Measurements from ENCODE around the gene TELO2. TPM values are rescaled to one million over a fixed set of nuclear protein-coding genes. Genes with fewer than 3 reads are reported as not detected.

The TELO2 gene
- total and polyA plus RNA-seq, 4 donors = 24.4 to 64.2 (median 42.8) TPM

- no peaks in the 10 kb centered on the region for H3K27me3 ChIP-seq (ENCODE audit: control insufficient read depth in 3 of 3, insufficient read depth in 3 of 3, low read length in 2 of 3)
- H3K9ac ChIP-seq (ENCODE audit: insufficient read depth in 1 of 2, low read length in 2 of 2) = no peak overlapping the region
- H3K36me3 ChIP-seq (ENCODE audit: control insufficient read depth in 4 of 4, insufficient read depth in 4 of 4, low read length in 4 of 4) = peaks cover 7 to 51% (median 22%) of the 10 kb centered on the region in 4 donors
- no peak for DNase-seq
- 94 to 96% methylated on average over 25 of the region's 25 CpGs for WGBS, 2 donors
- peaks cover 0 to 18% (median 5%) of the 10 kb centered on the region in 5 donors for H3K4me1 ChIP-seq (ENCODE audit: control insufficient read depth in 5 of 5, insufficient read depth in 5 of 5, low read length in 5 of 5)
- TF ChIP-seq CTCF (IDR thresholded peaks at IDR 0.05; ENCODE audit: control extremely low read depth, extremely low read depth) = no peak
- ATAC-seq (ENCODE audit: insufficient read depth, low FRiP score) = no peak
- no peak overlapping the region for H3K4me3 ChIP-seq
- H3K9me3 ChIP-seq (ENCODE audit: control insufficient read depth in 4 of 4, insufficient read depth in 3 of 4, low read length in 3 of 4) = no peaks in the 10 kb centered on the region
- H3K27ac ChIP-seq (ENCODE audit: low read depth in 1 of 2, low read length in 1 of 2) = no peak overlapping the region
Observed at GRCh38 chr16:1496464-1496863, 3.3 kb downstream of the TELO2 start.

- ATAC-seq (ENCODE audit: insufficient read depth, low FRiP score) = no peak
- WGBS, 2 donors = 91 to 92% methylated on average over 21 of the region's 21 CpGs
- DNase-seq = no peak
- no peaks in the 10 kb centered on the region for H3K9me3 ChIP-seq (ENCODE audit: control insufficient read depth in 4 of 4, insufficient read depth in 3 of 4, low read length in 3 of 4)
- H3K27ac ChIP-seq (ENCODE audit: low read depth in 1 of 2, low read length in 1 of 2) = no peak overlapping the region
- H3K27me3 ChIP-seq (ENCODE audit: control insufficient read depth in 3 of 3, insufficient read depth in 3 of 3, low read length in 2 of 3) = no peaks in the 10 kb centered on the region
- H3K4me1 ChIP-seq (ENCODE audit: control insufficient read depth in 5 of 5, insufficient read depth in 5 of 5, low read length in 5 of 5) = peaks cover 0 to 18% (median 5%) of the 10 kb centered on the region in 5 donors
- H3K4me3 ChIP-seq = no peak overlapping the region
- no peak overlapping the region for H3K9ac ChIP-seq (ENCODE audit: insufficient read depth in 1 of 2, low read length in 2 of 2)
- H3K36me3 ChIP-seq (ENCODE audit: control insufficient read depth in 4 of 4, insufficient read depth in 4 of 4, low read length in 4 of 4) = peaks cover 11 to 58% (median 22%) of the 10 kb centered on the region in 4 donors
- no peak for TF ChIP-seq CTCF (IDR thresholded peaks at IDR 0.05; ENCODE audit: control extremely low read depth, extremely low read depth)
Observed at GRCh38 chr16:1497014-1497598, 3.9 kb downstream of the TELO2 start.

- H3K9ac ChIP-seq (ENCODE audit: insufficient read depth in 1 of 2, low read length in 2 of 2) = no peak overlapping the region
- H3K4me1 ChIP-seq (ENCODE audit: control insufficient read depth in 5 of 5, insufficient read depth in 5 of 5, low read length in 5 of 5) = peaks cover 0 to 9% (median 2%) of the 10 kb centered on the region in 5 donors
- WGBS, 2 donors = 95% methylated on average over 35 of the region's 35 CpGs
- no peaks in the 10 kb centered on the region for H3K9me3 ChIP-seq (ENCODE audit: control insufficient read depth in 4 of 4, insufficient read depth in 3 of 4, low read length in 3 of 4)
- no peaks in the 10 kb centered on the region for H3K27me3 ChIP-seq (ENCODE audit: control insufficient read depth in 3 of 3, insufficient read depth in 3 of 3, low read length in 2 of 3)
- H3K36me3 ChIP-seq (ENCODE audit: control insufficient read depth in 4 of 4, insufficient read depth in 4 of 4, low read length in 4 of 4) = peaks cover 12 to 70% (median 30%) of the 10 kb centered on the region in 4 donors
- DNase-seq (no peak), ATAC-seq (ENCODE audit: insufficient read depth, low FRiP score) (no peak)
- H3K4me3 ChIP-seq = no peak overlapping the region
- no peak for TF ChIP-seq CTCF (IDR thresholded peaks at IDR 0.05; ENCODE audit: control extremely low read depth, extremely low read depth)
- no peak overlapping the region for H3K27ac ChIP-seq (ENCODE audit: low read depth in 1 of 2, low read length in 1 of 2)
Observed at GRCh38 chr16:1498899-1499676, 5.9 kb downstream of the TELO2 start.

Measured in lung (tissue), 12 donors.